ENCODE data around the gene SLC17A9.
"Not testable (repeated sequence)": the region's sequence is repeated elsewhere in the genome, so short reads cannot be mapped to it uniquely, and the experiment has no call there.

Gene SLC17A9

DNA sequence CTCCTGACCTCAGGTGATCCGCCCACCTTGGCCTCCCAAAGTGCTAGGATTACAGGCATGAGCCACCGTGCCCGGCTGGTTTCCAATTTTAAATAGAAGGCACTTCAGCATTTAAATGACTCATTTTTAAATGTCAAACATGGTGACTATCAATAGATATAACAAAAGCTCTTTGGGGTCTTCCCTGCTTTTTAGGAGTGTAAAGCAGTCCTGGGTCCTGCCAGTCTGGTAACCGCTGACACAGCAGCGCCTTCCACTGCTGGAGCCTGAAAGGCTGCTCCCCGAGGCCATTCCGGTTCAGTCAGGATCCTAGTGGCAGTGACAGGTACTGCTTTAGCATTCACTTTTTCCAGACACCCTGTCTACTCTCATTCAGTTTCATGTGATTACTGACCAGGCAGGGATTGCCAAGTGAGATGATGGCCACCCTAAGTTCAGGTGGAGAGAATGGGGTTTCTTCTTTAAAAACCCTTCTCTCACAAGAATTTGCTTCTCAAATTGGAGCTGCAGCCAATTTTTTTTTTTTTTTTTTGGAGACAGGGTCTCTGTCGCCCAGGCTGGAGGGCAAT, 31.3 kb upstream of the SLC17A9 start:
- peak; percentile 76 for DNase-seq

DNA sequence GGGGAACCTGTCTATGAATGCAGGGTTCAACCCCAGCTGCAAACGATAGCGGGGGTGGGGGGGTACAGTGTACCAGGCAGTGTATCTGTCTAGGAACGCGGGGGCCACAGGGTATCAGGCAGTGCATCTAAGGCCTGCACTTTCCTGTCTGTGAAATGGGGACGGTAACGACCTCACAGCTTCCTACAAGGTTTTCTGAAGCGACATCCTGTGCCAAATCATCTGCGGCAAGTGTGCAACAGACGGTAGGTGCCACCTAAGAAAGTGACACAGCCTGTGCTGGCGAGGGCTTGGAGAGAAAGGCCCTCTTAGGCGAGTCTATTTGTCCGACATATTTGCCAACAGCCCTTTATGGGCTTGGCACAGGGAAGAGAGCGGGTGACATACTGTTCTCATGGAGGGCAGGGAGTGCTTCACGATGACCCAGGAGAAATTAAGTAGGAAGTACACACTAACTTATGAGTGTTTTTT, 30.0 kb upstream of the SLC17A9 start:
- DNase-seq, result peak; percentile 71

DNA sequence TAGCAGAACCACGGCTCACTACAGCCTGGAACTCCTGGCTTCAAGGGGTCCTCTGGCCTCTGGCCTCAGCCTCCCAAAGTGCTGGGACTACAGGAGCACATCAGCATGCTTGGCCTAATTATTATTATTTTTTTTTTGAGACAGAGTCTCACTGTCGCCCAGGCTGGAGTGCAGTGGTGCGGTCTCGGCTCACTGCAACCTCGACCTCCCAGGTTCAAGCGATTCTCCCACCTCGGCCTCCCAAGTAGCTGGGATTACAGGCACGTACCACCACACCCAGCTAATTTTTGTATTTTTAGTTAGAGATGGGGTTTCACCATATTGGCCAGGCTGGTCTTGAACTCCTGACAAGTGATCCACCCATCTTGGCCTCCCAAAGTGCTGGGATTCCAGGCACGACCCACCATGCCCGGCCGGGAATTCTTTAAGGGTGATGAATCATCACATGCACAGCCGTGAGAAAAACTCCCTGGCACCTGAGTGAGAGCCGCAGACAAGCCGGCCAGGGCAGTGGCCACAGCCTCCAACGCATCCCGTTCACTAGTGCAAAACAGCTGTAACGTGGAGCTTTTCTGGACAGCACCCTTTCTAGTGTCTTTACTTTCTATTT, 29.3 kb upstream of the SLC17A9 start:
- not testable (repeated sequence) for DNase-seq

DNA sequence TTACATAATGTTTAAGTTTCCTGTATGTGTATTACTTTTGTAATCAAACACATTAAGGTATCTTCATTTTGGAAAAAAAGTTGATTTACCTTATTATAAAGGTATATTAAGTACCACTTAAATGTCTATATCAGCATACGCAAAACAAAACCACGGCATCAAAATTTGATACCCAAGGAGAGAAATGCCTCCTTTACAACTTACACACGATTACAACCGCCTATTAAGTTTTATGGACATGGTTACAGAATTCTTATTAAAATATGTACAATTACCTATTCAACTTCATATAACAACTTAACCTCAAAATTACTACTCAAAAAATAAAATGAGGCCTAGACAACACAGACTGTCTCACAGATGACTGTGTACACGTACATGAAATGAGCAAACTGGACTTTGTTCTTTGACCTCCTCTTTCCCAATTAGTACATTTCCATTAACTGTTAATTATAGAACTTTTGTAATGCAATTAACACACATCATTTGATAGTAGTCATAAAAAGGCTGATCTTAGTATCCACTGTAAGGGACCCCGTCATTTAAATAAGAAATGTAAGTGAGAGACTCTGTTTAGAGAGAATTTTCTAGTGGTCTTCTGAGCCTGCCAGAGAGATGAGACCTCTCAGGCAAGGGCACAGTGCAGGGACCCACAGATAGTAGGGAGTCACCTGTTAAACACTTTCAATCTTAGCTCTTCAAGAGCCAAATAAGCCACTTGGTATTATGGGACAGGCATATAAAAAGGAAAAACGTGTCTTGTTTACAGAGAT, 28.7 kb upstream of the SLC17A9 start:
- no peak for DNase-seq

DNA sequence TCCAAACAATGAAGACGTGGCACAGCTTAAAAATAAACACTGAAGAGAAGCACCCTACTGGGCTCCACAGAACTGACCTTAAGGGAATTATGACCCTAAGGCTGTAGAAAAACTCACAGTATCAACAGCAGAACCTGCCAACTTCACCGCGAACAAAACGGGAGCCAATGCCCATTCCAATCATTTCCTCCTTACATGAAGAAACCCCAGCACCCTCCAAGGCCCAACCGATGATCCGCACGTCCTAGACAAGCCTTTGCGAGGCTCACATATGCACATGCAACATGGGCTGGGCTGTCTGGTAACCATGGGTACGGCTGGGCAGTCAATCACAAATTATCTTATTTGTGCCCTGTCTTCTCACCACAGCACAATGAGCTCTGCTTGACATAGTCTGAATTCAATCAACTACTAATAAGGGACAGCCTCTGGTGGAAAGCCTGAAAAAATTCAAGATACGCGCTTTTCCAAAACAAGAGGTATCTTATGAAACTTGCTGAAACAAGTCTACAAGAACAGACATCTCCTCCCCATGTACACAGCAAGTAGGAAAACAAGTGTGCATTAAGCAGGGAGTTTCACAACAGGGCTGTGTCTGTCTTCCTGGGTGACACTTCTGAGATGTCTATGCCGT, 27.9 kb upstream of the SLC17A9 start:
- DNase-seq, result peak; percentile 59

DNA sequence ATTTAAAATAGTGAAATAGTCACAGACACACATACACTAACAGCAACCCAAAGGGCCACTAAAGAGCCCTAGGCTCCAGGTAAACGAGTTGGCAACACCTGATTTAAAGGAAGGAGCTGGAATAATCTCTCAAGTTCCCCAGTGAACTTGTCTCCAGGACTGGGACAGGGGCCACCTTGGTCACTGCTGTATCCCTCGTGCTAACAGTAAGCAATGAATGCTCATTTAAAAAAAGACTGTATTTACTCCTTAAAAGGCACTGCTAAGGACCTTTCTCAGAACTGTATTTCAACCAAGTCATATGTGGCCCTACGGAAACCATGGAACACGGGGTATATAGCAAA, 27.5 kb upstream of the SLC17A9 start:
- no peak for DNase-seq

DNA sequence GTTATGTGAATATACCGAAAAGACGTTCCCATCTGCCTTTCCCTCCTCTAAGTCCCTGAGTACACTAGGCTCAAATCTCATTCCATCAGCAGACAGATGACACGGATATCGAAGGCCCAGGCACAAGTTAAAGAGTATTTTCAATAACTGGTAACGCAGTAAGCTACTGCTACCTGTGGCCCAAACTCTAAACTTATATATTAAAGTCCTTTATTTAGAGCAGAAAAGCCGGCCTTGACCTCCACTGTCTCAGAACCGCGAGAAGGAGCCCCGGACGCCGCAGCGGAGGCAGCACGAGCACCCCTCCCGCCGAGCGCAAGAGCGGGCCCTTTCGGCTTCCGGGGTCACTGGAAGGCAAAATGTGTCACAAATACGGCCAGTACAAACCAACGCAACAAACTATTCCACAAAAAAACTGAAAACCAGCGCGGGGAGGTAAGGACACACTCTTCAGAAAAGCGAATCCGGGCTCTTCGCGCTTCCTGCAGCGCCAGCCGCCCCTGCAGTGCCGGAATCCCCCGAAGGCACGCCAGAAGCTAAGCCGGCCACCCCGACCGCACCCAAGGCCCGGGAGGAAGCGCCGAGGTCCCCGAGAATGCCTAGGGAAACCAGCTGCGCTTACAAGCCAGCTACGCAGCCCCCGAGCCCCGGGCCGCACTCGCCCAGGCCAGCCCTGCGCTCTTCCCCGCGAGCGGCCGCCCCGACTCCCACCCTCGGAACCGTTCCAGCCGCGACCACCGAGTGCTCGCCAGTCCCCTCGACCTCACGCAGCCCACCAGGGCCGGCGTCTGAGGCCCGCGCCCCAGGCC, 26.9 kb upstream of the SLC17A9 start:
- peak; percentile 60 for DNase-seq

DNA sequence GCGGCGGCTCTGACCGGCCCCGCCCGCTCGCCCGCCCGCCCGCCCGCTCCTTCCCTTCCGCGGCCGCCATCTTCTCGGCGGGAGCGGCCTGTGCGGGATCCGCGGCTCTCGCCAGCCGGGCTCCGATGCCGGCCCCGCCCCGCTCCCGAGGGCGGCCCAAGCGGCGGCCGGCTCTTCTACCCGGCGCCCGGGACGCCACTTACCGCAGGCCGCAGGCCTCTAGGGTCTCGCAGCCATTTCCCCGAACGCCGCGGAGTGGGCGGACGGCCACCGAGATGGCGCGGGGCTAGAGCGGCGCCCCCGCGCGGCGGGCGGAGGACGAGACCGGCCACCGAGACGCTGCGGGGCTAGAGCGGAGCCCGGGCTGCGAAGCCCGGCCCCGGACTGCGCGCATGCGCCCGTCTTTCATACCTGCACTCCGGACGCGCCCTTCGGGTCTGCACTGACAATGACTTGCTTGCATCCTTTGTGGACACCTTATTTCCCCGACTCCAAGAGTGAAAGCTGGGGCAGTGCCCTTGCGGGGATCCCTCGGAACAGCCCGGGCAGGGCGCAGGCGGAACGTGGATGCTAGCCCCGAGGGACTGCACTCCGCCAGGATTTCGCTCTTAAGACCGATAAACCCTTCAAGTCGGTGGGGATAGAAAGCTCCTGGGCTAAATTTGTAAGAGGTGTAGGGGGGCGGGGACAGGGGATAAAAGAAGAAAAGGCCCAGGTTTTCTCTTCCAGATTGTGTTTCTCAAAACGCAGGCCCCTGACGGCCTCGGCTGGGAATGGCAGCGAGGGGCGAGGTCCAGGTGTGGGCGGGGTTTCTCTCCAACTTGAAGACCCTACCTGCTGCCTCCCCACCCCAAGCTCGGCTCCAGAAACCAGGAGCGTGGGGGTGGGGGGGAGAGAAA, 26.0 kb upstream of the SLC17A9 start, which contains the start of gene DIDO1:
Gene DIDO1, minus strand, starts transcription at position 277 of the 899 bp plus-strand sequence.
- peak; percentile 92 for DNase-seq

DNA sequence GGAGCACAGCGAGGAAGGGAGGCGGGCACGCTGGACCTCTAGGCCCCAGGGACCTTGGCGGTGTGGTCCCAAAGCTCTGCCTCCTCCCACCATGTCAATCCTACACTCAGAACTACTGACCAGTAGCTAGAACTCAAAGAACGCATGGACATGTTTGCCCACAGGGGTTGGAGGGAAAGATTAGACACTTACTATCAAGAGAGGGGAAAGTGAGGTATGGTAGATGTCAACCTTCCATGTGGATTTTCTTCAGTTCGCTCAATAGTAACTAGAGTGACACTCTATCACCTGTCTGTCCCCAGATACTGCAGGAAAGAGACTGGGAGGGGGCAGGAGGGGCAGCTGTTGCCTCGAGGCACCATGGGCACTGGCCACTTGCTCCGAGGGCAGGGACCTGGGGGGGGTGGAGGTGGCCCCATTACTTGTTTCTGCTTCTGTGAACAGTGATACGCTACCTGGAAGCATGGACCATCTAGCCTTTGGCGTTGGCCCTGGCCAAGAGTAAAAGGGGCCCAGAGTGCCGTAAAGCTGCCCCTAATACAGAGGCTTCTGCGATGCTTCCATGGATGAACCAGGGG, 25.3 kb upstream of the SLC17A9 start:
- no peak for DNase-seq

DNA sequence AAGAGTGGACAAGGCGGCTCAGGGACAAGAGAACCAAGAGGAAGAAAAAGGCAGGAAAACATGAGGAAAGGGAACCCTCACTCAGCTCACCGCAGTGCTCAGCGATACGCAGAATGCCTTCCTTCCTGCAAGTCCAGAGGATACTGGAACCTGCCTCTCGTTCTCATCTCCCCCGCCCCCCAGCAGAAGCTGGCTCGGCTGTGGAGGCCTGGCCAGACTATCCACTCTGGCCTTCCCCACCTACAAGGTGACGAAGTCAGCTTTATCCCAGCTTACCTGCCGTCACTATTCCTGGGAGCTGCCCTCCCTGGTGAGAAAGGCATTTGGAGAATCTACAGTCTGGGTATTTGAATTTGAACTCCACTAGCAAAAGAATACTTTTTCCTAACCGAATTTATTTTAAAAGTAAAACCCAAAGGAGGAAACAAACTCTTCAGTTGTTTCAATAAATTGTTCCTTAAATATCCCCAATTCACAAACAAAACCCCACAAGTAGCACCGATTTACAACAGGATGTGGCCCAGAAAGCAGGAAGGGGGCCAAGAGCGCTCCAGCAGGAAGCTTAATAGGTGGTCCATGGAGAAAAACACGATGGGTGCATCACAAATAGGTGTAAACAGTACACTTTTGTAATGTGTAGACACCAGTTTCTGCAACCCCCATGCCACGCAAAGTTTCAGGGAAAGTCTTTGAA, 24.1 kb upstream of the SLC17A9 start:
- peak; percentile 28 for DNase-seq

DNA sequence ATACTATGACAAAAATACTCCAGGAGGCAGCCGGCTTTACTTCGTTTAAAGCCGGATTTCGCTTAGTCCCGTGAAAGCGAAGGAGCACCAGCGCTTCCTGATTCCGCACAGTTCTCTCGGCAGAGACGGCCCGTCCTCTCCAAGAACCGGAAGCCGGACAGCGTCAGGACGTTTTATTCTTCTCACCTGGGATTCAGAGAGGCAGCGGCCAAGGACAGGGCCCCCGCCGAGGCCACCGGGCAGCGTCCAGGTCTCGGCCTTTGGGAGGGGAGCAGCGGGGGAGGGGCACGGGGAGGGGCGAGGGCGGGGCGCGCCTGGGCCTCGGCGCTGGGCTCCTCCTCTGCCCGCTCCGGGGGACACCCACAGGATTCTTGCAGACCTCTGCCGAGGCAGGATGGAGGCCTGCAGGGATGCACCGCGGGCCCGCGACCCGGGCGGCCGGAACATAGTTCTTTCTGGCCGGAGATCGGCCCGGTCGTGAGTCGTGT, 23.4 kb upstream of the SLC17A9 start:
- DNase-seq, result peak; percentile 62

DNA sequence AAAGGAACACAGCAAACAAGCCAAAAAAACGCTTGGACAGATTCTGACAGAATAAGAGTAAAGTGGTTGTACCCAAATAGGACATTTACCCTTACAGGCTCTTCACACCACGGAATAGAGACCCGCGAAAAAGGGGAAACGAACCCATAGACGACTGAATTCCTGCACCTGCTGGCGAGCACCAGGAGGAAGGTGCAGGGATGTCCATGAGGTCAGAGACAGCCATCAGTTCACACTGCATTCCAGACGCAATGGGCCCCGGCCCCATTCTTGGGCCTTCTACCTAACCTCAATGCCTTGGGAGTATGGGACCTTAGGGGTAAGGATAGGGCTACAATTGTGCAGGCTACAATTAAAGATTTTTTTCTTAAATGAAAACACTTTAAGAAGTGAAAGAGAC, 21.0 kb upstream of the SLC17A9 start:
- DNase-seq, result no peak

DNA sequence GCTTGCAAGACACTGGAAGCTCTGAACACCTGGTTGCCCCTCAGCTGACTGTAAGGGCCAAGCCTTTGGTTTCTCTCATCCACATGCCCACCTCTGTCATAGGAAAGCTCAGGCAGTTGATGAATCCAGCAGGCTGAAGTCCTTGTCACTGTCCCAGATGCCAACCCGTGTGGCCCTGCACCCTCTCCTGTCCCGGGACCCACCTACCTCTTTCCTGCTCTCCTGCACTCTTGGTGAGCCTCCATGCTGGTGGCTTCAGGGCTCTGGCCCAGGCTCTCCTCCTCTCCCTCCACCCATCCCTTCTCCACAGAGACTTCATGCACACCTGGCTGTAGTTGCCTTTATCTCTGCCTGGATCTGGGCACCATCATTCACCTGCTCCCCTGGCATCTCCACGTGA, 18.5 kb upstream of the SLC17A9 start:
- no peak for DNase-seq

DNA sequence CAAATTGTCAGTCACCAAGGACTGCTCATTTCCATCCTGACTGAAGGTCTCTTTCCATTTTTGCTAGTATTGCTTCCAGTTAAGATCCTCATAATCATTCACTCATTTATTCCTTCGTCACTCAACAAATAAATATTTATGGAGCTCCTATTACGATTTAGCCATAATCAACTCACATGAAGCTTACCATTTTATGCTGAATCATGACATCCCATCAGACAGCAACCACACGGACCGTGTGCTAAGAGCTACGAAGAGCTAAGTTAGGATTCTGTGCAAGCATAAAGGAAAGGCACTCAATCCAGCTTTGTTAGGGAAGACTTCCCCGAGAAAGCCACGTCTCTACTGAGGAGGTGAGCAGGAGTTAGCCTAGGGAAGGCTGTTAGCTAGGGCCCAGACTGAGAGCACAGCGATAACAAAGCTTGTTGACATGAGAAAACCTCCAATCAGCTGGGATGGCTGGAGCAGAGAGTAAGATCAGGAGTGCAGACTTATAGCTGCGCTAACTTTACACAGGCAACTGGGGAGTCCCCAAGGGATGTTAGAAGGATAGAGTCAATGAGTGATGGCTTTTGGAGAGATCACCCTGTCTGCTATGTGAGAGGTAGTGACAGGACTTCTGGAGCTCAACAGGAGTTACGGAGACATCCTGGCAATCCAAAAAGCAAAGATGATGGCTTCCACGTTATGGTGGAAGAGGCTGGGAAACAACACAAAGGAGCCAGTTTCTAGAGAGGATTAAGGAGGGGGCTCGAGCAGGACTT, 17.1 kb upstream of the SLC17A9 start:
- DNase-seq, result no peak

DNA sequence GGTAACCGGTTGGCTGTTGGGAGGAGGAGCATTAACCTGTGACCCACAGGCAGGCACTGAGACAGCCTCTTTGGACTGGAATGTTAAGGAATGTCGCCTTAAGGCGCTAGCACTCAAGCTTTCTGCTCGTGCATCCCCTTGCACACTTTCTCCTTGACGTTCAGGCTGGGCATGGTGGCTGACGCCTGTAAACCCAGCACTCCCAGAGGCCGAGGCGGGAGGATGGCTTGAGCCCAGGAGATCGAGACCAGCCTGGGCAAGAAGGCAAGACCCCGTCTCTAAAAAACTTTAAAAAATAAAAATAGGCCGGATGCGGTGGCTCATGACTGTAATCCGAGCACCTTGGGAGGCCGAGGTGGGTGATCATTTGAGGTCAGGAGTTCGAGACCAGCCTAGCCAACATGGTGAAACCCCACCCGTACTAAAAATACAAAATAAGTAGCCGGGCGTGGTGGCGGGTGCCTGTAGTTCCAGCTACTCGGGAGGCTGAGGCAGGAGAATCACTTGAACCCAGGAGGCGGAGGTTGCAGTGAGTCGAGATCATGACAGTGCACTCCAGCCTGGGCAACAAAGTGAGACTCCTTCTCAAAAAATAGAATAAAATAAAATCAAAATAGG, 16.4 kb upstream of the SLC17A9 start:
- no peak for DNase-seq

DNA sequence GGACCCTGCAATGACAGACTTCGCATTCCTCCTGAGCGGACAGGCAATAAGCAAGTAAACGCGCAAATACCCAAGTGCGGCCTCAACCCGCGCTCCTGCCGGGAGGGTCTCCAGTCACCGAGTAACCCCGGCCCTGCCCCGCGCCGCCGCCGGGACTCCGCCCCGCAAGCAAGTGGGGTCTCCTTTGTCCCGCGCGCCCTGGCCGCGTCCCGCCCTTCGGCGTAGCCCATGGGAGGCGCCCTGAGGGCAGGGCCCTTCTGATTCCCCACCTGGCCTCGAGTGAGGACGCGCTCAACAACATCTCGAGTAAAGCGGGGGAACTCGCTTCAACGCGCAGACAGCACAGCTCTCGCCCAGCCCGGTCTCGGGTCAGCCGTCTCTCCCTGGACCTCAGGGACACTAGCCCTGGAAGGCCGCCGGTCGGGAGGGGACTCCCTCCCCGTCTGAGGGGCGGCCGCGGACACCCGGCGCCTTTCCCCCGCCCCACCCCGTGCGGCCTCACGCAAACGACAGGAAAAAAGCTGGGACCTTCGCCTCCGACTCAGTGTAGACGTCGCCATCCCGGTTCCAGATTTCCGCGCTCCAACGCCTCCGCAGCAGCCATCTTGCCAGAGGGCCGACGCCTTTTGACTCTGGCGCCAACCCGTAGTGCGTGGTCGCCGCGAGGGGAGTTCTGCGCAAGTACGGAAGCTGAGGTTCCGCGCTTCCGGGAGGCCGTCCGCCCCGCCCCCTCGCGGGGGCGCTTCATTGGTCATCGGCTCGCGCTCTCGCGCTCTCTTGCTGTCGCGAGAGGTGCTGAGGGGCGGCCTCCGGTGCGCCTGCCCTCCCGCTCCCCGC, 15.0 kb upstream of the SLC17A9 start:
- peak; percentile 97 for DNase-seq

DNA sequence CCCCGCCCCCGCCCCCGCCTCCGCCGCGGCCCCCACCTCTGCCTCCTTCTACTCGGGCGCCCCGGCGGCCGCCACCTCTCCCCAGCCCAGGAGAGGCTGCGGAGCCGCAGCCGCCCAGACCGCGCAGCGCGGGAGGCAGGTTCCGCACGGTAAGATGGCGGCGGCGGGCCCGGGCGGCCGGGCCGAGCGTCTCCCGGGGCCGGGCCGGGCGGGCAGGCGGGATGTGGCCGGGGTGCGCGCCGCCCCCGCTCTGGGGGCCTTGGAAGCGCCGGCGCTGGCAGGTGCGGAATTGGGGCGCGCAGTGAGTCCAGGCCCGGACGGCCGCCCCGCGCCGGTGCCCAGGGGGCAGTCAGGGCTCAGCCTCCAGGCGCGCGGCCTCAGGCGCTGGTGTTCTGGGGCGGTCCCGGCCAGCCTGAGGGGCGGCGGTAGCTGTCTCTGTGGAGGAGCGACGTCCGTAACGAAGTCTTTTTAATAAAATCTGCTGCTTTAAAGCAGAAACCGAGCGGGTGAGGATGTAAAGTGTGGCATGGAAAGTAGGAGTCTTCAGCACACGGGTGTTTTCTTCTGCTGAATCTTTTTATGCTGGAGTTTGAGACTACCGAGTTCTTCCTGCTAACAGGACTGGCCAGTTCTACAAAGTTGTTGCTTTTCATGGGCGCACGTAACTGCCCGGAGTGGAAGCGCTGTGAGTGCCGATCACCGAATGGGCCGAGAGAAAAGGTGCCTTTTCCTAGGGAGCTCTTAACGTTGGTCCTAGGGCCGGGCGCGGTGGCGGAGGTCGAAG, 14.2 kb upstream of the SLC17A9 start, which contains the start of gene GID8:
Gene GID8, plus strand, starts transcription at position 43 of the 784 bp plus-strand sequence. CDS start 3,356 bp downstream, outside the sequence.
- DNase-seq, result no peak

Data from CD4-positive, alpha-beta T cell treated with Interleukin-21 for 1 hour (primary cell).